SK-N-SH (cell line): ENCODE measurements around the gene CBX6.

Experiments used
- FOXJ3 ChIP-seq: sonication (generic); formaldehyde crosslinking; IDR thresholded peaks from 2 replicates; pipeline ENCODE4 v1.5.1; 2020; ENCODE audit warnings: mild to moderate bottlenecking, missing genetic modification reagents
- FOXM1 ChIP-seq: IDR thresholded peaks from 2 replicates; pipeline ENCODE4 v1.4.0; 2012; ENCODE audit warnings: low read depth, mild to moderate bottlenecking
- MXI1 ChIP-seq: IDR thresholded peaks from 2 replicates; pipeline ENCODE4 v1.6.1; 2012; ENCODE audit warnings: mild to moderate bottlenecking, low read depth, low read length, improper control_type of control experiment
- POLR2AphosphoS5 ChIP-seq: IDR thresholded peaks from 2 replicates; pipeline ENCODE4 v1.6.1; 2012; ENCODE audit warnings: low read depth, low read length
- SIN3A ChIP-seq: IDR thresholded peaks from 2 replicates; pipeline ENCODE4 v1.6.1; 2012; ENCODE audit warnings: low read depth, mild to moderate bottlenecking, low read length, moderate library complexity, borderline replicate concordance
- YY1 ChIP-seq: IDR thresholded peaks from 2 replicates; pipeline ENCODE4 v1.4.0; 2012; ENCODE audit warnings: low read depth, mild to moderate bottlenecking
- TF ChIP-seq, protein P1 (sequence below): fragments of 150-350 bp; IDR thresholded peaks from 2 replicates; pipeline ENCODE4 v1.6.1; 2017; ENCODE audit warnings: antibody characterized with exemption, low read length, low read depth, borderline replicate concordance
- TF ChIP-seq, protein P2 (sequence below): fragments of 200-600 bp; sonication (generic); IDR thresholded peaks from 2 replicates; pipeline ENCODE4 v1.6.1; 2017; ENCODE audit warnings: antibody characterized with exemption, mild to moderate bottlenecking, moderate library complexity
- TF ChIP-seq, protein P3 (sequence below): IDR thresholded peaks from 2 replicates; pipeline ENCODE4 v1.4.0; 2012; ENCODE audit warnings: low read depth, borderline replicate concordance
- TF ChIP-seq, protein P4 (sequence below): IDR thresholded peaks from 2 replicates; pipeline ENCODE4 v1.6.1; 2012; ENCODE audit warnings: mild to moderate bottlenecking, low read depth, low read length, moderate library complexity

DNA sequence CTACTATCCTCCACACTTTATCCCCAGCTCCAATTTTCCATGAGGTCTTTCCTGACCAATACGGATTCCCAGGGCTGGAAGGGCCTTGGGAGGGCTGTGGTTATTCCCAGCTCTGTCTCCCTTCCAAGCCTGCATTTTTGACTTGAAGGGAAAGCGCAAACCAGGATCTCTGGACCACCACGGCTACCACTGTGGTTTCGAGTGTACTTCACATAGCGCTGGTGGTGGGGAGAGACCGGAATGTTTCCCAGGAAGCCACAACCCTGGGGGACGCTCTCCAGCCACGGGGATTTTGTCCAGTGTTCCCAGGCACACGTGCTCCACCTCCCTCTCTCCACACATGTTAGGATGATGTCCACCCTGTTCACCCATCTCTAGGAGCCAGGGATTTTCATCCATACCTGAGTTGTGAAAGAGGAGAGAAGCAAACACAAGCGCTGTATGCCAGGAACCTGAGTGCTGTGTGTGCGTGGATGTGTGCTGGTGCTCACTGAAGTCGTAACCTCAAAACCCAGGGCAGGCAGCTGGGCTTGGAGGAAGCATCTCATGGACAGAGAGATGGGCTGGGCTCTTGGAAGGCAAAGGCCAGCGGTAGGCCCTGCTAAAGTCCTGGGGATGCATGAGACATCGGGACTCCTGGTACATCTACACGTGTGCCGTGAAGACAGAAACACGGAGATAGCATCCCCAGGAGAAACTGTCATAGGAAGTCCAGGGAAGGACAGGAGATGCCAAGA lies 26.8 kb downstream of the CBX6 start:
- TF ChIP-seq, protein P1, sequence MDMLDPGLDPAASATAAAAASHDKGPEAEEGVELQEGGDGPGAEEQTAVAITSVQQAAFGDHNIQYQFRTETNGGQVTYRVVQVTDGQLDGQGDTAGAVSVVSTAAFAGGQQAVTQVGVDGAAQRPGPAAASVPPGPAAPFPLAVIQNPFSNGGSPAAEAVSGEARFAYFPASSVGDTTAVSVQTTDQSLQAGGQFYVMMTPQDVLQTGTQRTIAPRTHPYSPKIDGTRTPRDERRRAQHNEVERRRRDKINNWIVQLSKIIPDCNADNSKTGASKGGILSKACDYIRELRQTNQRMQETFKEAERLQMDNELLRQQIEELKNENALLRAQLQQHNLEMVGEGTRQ = no peak
- TF ChIP-seq, protein P2, sequence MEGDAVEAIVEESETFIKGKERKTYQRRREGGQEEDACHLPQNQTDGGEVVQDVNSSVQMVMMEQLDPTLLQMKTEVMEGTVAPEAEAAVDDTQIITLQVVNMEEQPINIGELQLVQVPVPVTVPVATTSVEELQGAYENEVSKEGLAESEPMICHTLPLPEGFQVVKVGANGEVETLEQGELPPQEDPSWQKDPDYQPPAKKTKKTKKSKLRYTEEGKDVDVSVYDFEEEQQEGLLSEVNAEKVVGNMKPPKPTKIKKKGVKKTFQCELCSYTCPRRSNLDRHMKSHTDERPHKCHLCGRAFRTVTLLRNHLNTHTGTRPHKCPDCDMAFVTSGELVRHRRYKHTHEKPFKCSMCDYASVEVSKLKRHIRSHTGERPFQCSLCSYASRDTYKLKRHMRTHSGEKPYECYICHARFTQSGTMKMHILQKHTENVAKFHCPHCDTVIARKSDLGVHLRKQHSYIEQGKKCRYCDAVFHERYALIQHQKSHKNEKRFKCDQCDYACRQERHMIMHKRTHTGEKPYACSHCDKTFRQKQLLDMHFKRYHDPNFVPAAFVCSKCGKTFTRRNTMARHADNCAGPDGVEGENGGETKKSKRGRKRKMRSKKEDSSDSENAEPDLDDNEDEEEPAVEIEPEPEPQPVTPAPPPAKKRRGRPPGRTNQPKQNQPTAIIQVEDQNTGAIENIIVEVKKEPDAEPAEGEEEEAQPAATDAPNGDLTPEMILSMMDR = no peak
- TF ChIP-seq POLR2AphosphoS5 (no peak), YY1 (no peak), FOXM1 (no peak), FOXJ3 (no peak), SIN3A (no peak), MXI1 (no peak)
- TF ChIP-seq, protein P3, sequence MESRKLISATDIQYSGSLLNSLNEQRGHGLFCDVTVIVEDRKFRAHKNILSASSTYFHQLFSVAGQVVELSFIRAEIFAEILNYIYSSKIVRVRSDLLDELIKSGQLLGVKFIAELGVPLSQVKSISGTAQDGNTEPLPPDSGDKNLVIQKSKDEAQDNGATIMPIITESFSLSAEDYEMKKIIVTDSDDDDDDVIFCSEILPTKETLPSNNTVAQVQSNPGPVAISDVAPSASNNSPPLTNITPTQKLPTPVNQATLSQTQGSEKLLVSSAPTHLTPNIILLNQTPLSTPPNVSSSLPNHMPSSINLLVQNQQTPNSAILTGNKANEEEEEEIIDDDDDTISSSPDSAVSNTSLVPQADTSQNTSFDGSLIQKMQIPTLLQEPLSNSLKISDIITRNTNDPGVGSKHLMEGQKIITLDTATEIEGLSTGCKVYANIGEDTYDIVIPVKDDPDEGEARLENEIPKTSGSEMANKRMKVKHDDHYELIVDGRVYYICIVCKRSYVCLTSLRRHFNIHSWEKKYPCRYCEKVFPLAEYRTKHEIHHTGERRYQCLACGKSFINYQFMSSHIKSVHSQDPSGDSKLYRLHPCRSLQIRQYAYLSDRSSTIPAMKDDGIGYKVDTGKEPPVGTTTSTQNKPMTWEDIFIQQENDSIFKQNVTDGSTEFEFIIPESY = no peak
- TF ChIP-seq, protein P4, sequence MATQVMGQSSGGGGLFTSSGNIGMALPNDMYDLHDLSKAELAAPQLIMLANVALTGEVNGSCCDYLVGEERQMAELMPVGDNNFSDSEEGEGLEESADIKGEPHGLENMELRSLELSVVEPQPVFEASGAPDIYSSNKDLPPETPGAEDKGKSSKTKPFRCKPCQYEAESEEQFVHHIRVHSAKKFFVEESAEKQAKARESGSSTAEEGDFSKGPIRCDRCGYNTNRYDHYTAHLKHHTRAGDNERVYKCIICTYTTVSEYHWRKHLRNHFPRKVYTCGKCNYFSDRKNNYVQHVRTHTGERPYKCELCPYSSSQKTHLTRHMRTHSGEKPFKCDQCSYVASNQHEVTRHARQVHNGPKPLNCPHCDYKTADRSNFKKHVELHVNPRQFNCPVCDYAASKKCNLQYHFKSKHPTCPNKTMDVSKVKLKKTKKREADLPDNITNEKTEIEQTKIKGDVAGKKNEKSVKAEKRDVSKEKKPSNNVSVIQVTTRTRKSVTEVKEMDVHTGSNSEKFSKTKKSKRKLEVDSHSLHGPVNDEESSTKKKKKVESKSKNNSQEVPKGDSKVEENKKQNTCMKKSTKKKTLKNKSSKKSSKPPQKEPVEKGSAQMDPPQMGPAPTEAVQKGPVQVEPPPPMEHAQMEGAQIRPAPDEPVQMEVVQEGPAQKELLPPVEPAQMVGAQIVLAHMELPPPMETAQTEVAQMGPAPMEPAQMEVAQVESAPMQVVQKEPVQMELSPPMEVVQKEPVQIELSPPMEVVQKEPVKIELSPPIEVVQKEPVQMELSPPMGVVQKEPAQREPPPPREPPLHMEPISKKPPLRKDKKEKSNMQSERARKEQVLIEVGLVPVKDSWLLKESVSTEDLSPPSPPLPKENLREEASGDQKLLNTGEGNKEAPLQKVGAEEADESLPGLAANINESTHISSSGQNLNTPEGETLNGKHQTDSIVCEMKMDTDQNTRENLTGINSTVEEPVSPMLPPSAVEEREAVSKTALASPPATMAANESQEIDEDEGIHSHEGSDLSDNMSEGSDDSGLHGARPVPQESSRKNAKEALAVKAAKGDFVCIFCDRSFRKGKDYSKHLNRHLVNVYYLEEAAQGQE = no peak
